Islet of Langerhans (tissue), 1 donor: ENCODE measurements around the gene SCLT1.
"Not testable (repeated sequence)": the region's sequence is repeated elsewhere in the genome, so short reads cannot be mapped to it uniquely, and the experiment has no call there.

ENCODE experiments used
- FAIRE-seq: peaks from one replicate; lab custom pipeline; 2011; peaks lifted over from hg19 to GRCh38; lab: Jason Lieb, UNC

SCLT1 gene

DNA sequence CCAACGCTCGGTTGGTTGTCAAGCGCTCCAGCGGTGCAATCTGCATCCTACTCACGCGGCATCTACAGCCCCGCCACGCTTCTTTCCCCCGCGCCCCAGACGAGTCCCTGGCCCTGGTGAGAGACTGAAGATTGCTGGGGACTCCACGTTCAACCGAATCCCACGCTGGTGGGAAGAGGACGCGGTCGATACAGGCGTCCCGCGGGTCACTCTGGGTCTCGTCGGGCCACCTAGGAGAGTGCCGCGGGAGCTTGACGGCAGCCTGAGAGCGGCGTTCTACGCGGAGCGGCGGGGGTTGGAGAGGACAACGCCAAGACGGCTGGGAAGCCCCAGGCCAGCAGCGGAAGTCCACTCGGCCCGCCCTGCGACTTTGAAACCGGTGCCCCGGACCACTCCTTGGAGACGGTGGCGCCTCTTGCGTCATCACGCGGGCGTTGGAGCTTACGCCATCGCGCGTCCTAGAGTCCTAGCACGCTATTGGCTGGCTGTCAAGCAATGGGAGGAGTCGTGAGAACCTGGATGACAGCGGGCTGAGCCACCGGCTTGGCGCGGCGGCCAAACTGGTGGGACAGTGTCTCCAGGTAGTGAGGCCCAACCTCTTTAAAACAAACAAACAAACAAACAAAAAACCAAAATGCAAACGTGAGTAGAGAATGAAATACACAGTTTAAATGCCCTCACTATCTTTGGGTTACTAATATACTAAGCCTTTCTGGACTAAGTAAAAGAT lies at the start of gene SCLT1:
TSS of gene SCLT1 (minus strand) at position 349 of the 730 bp plus-strand sequence. CDS start 436 bp downstream, outside the sequence.
- peak; percentile 69 for FAIRE-seq

DNA sequence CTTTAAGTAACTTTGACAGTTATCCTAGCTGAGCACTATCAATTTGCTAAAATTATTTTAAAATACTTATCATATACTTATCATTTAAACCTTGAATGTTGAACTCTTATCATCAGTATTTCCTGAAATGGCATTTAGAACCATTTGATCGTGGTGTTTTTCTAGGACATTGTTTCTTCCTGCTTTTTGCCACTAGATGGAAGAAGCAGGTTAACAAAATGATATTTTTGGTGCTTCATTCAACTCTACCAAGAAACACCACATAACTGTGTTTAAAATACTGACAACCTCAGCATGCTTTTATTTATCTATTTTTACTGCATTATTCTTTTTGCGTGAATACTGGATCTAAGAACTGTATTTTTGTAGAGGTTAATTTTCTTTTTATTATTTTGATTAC lies 47.2 kb upstream of the SCLT1 start:
- no peak for FAIRE-seq

DNA sequence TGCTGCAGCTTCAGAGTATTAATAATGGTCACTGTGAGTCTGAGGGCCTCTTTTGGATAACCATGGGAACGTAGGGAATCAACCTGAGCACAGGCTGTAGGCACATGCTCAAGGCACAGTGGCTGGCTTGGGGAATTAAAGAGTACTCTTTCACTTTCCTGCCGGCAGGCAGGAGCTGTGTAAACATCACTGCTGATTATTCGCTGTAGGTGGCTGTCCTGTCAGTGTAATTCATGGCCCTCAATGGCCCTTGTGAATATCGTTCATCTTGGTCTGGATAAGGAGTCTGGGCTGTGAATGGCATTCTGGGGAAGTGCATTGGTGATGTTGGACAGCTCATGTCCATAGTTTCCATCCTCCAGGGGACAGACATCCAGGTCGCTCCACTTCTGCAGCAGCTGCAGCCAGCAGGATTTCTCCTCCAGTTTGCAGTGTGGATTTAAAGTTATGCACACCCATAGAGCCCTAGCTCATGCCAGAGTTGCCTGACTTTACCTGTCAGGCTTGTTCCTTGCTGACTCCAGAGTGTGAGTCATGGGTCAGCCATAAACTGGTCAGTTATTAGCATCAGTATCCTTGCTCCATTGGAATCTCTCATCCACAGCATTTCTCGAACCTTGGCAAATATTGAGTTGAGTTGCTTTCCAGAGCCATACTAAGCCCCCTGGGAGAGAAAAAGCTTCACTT lies 45.6 kb upstream of the SCLT1 start:
- FAIRE-seq: no peak

DNA sequence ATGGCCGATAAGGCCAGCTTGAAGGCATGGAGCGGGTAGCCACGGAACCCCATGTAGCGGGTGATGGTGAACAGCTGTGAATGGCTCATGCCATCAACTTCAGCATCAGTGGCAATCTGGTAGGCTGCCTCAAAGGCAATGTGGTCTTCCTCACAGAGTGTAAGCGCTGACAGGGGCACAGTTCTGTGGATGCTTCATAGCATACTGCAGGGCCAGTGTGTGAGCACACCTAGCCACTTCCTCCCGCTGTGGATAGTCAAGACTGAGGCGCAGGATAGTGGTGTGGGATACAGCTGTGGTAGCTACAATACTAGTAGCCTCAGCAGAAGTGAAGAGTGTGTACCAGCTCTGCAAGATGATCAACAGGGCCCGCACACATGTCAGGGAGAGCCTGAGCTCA lies 43.1 kb upstream of the SCLT1 start:
- no peak for FAIRE-seq

DNA sequence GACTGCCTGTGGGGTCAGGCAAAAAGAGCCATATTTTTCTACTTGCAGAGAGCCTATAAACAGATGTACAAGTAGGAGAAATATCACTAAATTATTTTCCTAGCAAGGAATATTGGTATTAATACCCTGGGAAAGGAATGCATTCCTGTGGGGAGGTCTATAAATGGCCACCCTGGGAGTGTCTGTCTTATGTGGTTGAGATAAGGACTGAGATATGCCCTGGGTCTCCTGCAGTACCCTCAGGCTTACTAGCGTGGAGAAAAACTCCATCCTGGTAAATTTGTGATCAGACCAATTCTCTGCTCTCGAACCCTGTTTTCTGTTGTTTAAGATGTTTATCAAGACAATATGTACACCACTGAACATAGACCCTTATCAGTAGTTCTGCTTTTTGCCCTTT lies 38.0 kb upstream of the SCLT1 start:
- no peak for FAIRE-seq

DNA sequence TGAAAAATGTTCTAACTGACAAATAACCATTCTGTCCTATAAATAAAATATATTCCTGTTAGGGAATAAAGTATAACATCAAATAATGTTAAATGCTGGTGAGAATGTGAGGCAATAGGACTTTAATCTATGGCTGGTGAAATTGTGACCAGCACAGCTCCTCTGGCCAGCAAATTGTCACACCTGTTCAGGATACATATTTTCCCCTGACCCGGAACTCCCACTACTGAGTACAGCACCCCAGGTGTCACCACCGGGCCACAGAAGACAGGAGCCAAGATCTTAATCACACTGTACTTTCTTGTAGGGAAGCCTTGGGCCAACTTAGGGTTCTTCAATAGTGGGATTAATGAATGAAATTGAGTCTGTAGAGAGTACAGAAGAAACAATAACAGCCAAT lies 35.8 kb upstream of the SCLT1 start:
- FAIRE-seq: no peak

DNA sequence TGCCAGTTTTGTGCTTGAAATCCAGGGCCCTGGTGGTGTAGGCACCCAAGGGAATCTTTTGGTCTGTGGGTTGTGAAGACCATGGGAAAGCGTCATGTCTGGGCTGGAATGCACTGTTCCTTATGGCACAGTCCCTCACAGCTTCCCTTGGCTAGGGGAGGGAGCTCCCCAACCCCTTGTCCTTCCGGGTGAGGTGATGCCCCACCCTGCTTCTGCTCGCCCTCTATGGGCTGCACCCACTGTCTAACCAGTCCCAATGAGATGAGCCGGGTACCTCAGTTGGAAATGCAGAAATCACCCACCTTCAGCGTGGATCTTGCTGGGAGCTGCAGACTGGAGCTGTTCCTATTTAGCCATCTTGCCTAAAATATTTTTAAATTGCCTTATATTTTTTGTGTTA lies 33.3 kb upstream of the SCLT1 start:
- FAIRE-seq: not testable (repeated sequence)

DNA sequence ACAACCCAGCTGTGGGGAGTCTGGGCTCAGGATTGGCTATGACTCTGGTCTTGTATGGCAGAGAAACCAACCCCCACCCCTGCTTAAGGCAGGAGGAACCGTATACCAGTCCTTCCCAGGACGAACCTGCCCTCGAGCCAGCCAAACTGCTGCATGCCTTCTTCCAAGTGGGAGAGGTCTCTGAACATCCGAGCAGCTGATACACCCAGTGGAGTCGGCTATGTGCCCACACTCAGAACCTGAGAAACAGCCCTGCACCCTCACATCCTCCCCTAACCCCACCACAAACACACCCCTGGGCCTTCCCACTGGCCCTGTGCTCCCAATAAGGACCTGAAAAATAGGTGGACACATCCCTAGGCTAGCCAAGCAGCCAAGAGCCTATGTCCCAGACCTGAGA lies 24.4 kb upstream of the SCLT1 start:
- FAIRE-seq: no peak

DNA sequence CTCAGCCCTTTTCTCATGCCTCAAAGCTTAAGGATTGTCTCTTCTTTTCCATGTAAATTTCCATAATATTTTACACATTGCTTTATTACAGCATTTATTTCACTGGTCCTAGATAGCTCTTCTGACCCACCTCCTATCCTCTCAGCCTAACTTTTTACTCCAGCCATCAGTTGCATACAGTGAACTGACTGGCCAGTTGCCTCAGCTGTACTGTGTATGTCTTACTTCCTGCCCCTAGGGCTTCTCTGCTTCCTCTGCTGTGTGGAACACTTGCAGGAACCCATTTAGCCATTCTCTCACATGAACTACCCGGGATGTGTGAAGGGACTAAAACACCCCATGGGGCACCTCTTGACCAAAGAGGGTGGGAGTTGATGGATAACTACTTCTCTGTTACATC lies 20.6 kb upstream of the SCLT1 start:
- no peak for FAIRE-seq

DNA sequence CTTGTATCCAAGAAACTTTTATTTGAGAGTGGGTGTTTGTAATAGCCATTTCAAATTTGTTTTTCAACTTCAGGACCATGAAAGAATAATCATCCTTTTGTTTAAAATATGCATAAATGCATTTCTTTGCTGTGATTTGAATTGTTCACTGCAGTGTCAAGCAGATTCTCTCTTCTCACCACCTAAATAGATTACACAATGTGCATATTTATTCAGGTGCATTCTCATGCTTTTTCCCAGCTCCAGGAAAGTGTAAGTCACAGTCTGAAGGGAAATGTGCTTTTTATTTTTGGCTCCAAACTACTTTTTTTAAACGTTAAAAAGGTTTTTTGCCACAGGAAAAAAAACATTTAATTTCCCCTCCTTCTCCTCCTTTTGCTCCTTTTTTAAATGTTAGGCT lies 20.1 kb upstream of the SCLT1 start:
- FAIRE-seq: no peak

DNA sequence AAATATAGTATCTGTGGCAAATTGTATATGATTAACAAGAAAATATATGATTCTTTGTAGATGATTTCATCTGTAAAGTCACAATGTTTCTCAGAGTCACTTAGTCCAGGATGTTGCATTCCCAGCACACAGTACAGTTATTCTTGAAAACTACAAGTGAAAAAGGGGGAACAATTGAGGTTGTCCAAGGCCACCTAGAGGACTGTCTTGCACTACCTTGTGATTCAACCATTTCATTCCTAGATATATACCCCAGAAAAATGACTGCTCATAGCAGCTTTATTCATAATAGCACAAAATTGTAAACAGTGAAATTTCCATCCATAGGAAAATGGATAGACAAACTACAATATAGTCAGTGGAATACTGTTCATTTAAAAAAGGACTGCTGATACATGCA lies 18.6 kb upstream of the SCLT1 start:
- no peak for FAIRE-seq

DNA sequence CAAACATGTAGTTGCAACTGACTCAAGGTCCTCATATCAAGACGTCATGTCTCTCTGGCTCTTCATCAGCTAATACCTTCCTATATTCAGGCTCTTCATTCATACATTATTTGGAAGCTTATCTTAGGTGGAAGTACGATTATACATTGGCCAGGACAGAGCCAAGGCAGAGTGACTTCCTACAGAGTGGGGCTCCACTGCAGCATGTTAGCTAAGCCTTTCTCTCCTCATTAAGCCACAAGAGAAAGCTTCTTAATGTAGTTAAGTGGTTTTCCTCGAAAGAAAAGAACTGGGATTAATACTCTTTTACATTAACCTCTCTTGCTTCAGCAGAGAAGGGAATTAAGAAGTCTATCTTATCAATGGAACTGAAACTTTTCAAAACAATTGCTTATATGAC lies 17.6 kb upstream of the SCLT1 start:
- FAIRE-seq: no peak

DNA sequence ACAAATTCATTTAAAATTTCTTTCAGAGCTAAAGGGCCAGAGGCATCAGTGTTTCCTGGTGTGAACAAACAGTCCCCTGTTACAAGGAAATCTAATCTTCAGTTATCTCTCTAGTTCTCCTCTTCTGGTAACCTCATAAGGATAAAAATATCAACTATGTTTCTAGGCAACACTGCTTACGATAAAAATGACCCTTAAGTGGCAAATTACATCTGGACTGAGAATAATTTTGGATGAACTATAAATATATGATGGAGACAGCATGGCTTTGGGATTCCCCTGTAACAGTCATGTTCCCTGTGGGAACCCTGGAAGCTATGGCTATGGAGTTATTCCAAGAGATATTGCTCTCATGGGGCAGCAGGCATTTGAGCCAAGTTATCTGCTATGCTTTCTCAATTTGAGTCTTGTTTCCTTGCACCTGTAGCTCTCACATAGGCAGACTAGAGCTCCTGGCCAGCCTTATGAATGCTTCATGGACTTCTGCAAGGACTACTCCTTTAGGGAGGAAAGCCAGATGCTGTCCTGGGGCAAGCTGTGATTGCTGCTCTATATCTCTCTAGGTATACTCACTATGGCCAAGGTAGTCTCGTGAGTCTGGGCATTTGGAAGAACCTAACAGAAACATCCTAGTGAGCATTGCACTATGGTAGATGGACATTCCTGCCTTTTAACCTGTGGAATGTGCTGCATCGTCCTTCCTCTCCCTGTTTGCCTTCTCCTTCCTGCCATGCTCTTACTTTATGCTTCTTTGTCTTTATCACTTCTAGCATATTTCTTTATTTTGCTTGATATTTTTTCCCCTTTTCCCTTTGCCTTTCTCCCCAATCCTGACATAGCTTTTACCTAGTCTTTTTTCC lies 16.9 kb upstream of the SCLT1 start:
- FAIRE-seq: no peak

DNA sequence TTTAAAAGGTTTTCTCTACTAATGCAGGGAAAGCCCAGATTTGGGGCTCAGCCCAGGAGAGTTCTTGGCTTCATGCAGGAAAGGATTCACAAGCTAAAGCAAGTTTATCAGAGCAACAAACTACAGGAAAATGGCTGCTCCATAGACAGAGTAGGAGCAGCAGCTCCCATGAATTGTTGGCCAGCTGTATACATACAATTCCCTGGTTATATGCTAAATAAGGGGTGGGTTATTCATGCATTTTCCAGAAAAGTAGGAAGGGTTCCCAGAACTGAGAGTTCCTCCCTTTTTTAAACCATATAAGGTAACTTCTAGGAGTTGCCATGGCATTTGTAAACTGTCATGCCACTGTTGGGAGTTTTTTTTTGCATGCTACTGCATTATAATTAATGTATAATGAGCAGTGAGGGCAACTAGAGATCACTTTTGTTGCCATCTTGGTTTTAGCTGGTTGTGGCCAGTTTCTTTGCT lies 5.2 kb upstream of the SCLT1 start:
- FAIRE-seq: no peak

DNA sequence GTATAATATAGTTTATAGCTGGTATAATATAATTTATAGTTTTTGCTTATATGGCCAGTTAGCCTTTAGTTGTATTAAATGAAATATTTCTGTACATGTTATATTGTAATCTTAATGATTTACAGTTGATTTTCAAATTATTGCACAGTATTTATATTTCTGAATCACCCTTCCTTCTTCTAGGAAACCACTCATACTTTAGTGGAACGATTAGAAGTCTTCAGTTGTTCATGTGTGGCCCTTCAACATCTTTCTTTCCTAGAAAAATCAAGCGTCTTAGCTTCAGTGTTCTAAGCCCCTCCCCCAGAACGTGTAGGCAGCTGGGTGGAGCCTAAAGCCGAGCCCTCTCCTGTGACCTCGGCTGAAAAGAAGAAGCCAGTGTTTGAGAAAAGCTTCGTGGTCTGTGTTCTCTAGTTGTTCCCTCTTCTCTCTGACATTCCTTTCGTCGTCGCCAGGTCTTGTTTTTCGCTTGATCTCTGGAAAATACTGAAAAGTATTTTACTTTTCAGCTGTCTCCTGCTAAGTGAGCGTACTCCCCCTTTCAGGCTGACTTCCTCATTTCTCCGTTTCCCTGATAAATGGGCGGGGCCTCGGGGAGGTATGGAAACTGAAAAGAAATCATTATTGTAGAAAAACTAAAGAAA lies 2.6 kb upstream of the SCLT1 start, which contains the start of gene C4orf33:
TSS of gene C4orf33 (plus strand) at position 342 of the 644 bp plus-strand sequence. CDS start 6,459 bp downstream, outside the sequence.
- FAIRE-seq: peak; percentile 76

DNA sequence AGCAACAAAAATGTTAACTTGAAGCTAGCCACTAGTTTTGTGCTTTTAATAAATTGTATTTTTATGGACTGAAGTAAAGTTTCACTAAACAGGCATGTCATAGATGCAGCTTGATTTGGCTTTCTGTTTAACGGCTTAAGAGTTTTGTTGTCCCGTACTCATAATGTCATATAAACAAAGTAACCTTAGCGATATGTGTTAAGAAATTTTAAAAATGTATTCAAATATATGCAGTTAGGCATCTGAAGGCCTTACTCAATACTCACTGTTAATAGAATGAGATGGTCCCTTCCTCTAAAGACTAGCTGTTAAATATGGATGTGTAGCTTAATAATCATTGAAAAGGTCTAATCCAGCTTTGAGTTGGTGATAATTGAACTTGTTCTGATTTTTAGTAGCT lies 1.0 kb upstream of the SCLT1 start:
- FAIRE-seq: no peak

DNA sequence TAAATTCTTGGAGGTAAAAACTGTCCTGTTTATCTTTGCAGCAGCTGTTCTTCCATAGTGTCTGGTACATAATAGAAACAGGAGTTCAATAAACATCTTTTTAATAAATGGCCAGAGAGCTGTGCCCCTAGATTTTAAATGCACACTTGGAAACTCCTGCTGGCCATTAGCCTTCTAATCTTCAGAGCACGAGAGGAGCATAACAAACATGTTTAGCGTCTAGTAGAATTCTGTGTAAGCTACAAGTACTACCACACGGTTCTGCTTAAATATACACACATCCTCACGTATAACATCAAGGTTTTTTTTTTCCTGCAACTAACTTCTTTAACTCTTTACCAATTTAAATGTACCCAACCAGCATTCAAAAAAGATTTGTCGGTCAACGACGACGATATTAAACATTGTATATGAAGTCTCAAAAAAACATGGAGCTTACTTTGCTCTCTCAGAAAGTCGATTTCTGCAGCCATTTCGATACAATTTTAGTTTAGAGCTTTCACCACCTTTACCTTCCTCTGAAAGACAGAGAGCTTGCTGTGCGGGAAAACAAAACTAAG lies 628 bp downstream of the SCLT1 start:
- no peak for FAIRE-seq

DNA sequence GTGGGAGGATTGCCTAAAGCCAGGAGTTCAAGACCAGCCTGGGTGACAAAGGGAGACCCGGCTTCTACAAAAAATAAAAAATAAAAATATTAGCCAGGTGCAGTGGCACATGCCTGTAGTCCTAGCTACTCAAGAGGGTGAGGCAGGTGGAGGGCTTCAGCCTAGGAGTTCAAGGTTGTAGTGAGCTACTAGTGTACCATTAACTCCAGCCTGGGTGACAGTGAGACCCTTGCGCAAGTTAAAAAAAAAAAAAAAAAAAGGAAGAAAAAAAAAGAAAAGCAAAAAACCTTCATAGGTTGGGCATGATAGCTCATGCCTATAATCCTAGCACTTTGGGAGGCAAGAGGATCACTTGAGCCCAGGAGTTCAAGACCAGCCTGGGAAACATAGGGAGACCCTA lies 5.8 kb downstream of the SCLT1 start:
- FAIRE-seq: no peak

DNA sequence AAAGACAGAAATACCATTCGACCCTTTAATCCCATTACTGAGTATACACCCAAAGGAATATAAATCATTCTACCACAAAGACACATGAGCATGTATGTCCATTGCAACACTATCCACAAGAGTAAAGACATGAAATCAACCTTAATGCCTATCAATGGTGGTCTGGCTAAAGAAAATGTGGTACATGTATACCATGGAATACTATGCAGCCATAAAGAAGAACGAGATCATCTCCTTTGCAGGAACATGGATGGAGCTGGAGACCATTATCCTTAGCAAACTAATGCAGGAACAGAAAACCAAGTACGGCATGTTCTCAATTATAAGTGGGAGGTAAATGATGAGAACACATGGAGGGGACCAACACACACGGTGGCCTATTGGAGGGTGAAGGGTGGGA lies 7.9 kb downstream of the SCLT1 start:
- no peak for FAIRE-seq

DNA sequence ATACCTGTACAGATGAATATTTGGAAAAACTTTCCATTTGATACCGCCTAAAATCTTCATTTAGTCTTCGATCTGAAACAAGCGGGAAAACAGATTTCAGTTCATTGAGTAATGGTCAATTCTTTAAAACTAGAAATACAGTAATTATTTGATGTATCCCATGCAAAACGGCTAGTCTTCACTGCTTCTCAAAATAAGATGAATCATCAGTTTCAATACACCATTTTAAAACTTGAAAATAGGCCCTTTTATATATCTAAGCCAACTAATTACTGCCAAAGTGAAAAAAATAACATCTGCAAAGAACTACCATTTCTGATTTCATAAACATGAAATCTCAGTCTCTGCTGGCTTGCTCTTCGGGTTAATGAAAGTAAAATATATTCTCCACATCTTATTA lies 11.0 kb downstream of the SCLT1 start:
- no peak for FAIRE-seq

DNA sequence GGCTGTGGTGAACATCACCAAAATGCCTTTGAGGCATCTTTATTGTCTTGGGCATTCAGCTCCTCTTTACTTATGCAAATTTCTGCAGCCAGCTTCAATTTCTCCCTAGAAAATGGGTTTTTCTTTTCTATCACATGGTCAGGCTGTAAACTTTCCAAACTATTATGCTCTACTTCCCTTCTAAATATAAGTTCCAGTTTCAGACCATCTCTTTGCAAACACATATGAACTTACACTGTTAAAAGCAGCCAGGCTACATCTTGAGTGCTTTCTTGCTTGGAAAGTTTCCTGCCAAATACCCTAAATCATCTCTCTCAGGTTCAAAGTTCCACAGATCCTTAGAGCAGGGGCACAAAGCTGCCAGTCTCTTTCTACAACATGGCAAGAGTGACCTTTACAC lies 13.2 kb downstream of the SCLT1 start:
- no peak for FAIRE-seq

DNA sequence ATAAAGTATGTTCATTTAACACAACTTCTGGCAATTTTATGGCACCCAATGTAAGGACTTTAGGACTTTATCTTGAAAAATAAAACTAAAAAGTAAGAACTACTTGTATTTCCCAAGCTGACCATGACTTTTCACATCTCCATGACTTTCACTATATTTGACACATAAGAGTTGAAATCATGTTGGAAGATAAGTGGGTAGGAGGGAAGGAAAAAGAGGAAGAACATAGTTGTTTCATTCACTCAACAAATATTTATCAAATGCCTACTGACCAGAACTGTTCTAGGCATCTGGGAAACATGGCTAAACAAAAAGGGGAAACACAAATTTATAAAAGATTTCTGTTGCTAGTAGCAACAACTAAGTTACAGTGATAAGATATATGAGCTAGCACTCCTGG lies 16.0 kb downstream of the SCLT1 start:
- FAIRE-seq: no peak
